GM18868 (cell line): ENCODE measurements around the gene SEPHS1.
"Not testable (repeated sequence)": the region's sequence is repeated elsewhere in the genome, so short reads cannot be mapped to it uniquely, and the experiment has no call there.

Experiments used
- ATAC-seq: cut with Tn5 transposase; IDR thresholded peaks from one replicate; pipeline ENCODE4 v1.9.1; 2021; ENCODE audit warnings: mild to moderate bottlenecking, moderate library complexity; ENCODE audit not compliant: unreplicated experiment

The SEPHS1 gene

DNA sequence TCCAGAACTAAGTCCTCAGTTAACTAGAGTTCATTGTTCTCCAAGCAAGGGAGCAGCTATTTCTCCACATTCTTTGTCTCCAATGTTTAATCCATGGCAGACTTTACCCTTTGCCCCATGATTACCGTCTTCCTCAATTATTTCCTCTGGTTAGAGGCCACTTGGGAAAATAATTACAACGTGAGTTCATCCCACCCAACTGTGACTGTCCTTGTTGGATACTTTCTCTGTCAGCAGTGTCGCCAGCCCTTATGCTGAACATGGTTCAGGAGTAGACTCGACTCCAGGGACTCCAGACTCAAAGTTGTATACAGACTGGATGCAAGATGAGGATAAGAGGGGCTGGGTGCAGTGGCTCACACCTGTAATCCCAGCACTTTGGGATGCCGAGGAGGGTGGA, 17.1 kb upstream of the SEPHS1 start:
- no peak for ATAC-seq

DNA sequence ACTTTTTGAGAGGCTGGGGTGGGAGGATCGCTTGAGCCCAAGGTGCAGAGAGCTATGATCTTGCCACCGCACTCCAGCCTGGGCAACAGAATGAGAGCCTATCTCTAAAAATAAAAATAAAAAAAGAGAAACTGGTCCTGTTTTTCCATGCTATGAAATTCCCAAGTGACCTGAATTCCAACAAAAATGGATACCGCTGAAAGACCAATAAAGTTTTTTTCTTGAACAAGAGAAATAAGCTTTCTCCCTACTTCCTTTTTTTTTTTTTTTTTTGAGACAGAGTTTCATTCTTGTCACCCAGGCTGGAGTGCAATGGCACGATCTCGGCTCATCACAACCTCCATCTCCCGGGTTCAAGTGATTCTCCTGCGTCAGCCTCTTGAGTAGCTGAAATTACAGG, 12.5 kb upstream of the SEPHS1 start:
- ATAC-seq, result no peak

DNA sequence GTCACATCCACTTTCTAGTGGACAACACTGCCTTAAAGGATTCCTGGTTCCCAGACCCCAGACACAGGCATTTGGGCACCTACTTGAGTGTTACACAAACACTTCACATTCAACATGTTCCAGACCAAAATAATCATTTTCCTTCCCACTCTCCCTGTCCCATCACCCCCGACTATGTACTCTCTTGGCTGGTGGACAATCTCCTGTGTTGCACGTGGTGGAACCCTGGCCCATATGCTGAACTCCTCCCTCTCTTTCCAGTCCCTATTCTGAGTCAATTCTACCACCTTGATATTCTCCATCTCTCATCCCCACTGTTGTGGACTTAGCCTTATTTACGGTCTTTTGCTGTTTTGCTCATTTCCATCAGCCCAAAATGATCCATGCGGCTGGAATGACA, 8.3 kb upstream of the SEPHS1 start:
- ATAC-seq, result no peak

DNA sequence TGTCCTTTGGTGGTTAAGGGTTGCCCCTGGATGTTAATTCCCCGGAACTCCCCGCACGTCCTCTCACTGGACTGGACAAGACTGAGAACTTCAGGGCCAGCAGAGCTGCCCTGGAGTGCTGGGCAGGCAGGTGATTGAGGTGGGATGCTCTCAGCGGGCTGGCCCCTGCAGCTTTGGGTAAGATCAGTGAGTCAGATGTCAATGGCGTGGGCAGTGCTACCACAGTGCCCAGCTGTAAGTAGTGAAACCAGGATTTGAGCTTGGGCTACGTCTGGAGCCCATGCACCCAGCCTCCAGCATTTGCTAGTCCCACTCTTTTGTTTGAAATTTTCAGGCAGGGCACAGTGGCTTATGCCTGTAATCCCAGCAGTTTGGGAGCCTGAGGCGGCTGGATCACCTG, 6.7 kb upstream of the SEPHS1 start:
- no peak for ATAC-seq

- no peak for ATAC-seq
These were observed 4.4 kb upstream of the SEPHS1 start for GRCh38 chr10:13352519-13352918.

- no peak for ATAC-seq
These were observed 3.3 kb upstream of the SEPHS1 start for GRCh38 chr10:13351340-13351915.

GRCh38 chr10:13349463-13350274, 1.6 kb upstream of the SEPHS1 start:
- no peak for ATAC-seq

DNA sequence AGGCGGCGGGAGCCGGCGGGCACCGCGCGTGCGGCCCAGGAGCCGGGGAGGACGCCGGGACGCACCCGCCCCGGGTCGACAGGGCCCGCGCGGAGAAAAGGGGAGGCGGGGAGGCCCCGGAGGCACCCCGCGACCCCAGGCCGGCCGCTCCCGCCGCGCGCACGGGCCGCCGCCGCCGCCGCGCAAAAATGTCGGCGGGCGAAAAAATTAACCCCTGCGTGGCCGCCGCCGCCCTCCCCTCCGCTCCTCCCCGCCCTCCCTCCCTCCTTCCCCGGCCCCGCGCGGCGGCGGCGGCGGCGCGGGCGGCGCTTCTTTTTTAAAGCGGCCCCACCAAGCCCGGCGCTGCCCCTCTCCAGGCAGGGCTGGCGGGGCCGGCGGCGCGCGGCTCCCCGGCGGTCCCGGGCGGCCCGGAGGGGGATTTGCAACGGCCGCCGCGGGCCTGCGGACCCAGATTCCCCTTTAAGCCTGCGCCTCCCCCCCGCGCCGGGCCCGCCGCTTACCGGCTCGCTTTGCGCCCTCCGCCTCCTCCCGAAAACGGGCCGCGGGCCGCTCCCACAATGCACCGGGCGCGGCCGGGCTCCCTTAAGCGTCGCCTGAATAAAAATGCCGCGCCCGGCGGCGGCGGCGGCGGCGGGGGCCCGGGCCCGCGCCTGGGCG, 465 bp downstream of the SEPHS1 start:
- peak; percentile 67 for ATAC-seq

GRCh38 chr10:13347043-13347499, 1.0 kb downstream of the SEPHS1 start:
- peak; percentile 23 for ATAC-seq

DNA sequence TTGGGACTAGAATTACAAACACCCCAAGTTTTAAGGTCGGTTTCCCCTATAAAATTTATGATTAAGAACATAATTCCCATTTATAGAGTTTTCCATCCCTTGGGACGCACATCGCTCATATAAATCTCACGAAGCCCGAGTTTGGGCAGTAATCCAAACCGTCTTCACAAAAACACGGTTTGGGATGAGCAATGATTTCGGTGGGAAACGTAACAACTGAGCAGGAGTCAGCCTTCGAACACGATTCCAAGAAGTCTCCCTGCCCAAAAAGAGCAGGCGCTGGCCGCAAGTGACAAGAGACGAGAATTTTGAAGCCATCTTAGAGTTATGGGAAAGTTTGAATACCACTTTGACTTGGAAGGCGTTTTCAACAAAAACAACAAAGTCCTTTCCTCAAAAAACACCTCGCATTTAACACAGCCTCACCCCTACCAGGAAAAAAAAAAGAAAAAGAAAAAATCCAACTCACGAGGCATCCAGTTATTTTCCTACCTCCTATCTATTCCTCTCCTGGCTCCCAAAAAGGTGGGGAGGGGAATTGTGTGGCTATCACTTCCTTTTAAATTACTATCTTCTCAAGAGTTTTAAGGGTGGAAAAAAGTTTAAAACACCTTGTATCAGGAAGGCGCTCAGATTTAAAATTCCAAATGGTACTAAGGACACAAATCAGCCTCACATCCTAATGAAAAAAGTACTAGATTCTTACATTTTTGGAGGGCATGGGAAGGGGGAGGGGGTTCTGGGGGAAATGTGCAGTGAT, 1.6 kb downstream of the SEPHS1 start:
- no peak for ATAC-seq

DNA sequence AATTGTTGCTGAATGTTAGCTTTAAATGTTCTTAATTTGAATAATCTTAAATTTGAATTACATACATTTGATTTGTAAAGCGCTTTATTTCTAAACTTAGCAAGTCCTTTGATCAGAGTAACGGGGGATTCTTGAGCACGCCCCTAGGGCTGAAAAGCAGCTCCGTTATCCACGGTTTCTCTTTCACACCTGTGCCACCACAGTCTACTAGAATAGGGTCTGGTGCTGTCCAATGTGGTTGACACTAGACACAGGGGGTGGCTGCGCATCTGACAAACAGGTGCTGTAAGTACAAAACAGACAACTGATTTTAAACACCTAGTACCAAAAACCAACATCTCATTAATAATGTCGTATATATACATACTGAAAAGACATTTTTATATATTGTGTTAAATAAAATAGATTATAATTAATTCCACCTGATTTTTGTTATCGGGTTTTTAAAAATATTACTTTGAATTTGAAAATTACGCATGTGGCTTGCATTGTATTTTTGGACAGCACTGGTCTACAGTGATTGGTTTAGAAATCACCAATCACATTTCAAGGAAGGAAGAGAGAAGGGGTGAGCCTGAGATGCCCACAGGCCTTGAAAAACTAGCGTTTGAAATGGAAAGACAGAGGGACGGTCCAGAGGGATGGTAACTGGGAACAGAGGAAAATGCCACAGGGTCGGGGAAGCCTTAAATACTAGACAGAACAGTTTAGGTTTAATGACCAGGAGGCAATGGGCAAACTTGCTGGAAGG, 7.3 kb downstream of the SEPHS1 start:
- peak; percentile 84 for ATAC-seq

DNA sequence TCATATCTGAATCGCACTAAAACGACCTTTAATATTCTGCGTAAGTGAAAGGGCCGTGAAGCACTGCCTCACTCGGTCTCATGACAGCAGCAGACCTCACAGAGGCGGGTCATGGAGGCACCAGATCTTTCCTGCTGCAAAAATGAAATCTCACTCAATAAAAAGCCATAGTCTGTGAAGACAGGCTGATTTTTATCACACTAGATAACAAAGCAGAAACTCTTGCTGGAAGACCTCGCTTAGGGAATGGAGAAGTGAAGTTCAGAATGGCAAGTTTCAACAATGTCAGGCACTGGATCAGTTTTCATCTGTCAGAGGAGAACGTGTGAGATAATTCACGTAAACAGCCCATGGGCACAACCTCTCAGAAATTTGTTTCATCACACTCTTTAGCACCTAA, 8.0 kb downstream of the SEPHS1 start:
- ATAC-seq, result no peak

- no peak for ATAC-seq
These were observed 9.5 kb downstream of the SEPHS1 start for GRCh38 chr10:13338390-13339110.

DNA sequence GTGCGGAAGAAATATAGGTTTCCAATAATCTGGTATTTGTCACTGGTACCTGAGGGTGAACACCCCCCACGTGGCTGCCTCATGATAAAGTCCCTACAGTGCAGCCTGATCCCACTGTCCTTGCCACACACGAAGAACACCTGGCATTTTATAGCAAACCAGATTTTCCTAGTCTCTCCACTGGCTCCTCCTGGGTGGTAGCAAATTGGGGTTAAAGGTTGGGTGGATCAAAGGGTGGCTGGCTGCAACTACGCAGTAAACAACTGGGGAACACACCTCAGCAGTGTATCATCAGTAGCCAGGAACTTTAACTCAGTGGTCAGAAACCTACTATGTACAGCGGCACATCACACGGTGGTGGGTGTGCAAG, 10.3 kb downstream of the SEPHS1 start:
- no peak for ATAC-seq

DNA sequence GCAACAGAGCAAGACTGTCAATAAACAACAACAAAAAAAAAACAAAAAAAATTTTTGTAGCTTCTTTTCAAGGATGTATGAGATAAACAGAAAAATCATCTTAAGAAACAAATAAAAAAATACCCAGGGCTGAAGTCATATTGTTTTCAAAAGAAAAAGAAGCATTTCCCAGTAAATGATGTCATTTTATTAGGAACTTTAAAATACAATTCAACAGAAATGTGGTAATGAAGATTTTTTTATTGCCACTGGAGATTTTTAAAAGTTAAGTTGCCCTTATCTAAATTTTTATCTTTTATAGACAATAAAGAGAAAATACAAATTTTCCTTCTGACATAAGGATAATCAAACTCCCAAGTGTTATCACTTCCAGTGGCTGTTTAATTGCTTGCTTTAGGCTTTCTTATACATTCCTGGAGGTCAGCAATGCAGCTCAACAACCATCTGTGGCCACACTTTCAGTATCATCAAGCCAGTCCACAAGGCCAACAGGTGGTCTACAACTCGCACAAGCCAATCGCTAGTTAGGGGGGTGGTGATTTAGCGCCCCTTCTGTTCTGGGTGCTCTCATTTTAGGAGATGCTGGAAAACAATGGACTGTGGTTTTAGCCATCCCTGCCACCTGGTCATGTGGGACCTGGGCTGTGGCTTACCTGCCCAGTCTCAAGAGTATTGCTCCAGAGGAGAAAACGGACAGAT, 10.8 kb downstream of the SEPHS1 start:
- no peak for ATAC-seq

DNA sequence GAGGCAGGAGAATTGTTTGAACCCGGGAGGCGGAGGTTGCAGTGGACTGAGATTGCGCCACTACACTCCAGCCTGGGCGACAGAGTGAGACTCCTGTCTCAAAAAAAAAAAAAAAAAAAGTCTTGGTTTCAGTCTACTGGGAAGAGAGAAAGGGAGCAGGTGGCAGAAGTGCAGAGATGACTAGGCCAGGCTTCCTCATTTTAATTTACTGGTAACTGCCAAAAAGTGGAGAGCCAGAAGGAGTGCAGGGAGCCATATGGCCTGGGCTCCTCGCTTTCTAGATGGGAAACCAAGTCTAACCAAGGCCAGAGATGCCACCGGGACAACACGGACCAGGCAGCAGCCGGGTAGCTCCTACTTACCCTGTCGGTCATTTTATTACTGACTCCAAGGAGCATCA, 12.2 kb downstream of the SEPHS1 start:
- ATAC-seq, result peak; percentile 57

- ATAC-seq, result no peak
These were observed 13.5 kb downstream of the SEPHS1 start for GRCh38 chr10:13334556-13334955.

DNA sequence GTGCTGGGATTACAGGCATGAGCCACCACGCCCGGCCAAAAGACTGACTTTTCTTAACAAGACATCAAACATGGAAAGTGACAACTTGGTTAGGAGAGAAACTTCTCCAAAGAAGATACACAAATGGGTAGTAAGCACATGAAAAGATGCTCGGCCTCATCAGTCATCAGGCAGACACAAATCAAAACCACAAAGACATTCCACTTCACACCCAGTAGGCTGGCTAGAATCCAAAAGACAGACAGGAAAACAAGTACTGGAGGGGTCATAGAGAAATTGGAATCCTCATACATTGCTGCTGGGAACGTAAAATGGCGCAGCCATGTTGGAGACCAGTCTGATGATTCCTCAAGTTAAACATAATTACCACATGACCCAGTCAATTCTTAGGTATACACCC, 16.4 kb downstream of the SEPHS1 start:
- ATAC-seq, result no peak

DNA sequence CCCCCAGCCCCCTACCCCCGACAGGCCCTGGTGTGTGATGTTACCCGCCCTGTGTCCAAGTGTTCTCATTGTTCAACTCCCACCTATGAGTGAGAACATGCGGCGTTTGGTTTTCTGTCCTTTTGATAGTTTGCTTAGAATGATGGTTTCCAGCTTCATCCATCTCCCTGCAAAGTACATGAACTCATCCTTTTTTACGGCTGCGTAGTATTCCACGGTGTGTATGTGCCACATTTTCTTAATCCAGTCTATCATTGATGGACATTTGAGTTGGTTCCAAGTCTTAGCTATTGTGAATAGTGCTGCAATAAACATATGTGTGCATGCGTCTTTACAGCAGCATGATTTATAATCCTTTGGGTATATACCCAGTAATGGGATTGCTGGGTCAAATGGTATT, 17.1 kb downstream of the SEPHS1 start:
- ATAC-seq, result not testable (repeated sequence)
